Measurements from ENCODE around the gene GHRL. TPM values are rescaled to one million over a fixed set of nuclear protein-coding genes. Genes with fewer than 3 reads are reported as not detected.
A peak's percentile ranks its signal among the peaks of the same experiment; 100 is the strongest.

GHRL gene
- total RNA-seq, 1 donor from 2014 or later: not detected

DNA sequence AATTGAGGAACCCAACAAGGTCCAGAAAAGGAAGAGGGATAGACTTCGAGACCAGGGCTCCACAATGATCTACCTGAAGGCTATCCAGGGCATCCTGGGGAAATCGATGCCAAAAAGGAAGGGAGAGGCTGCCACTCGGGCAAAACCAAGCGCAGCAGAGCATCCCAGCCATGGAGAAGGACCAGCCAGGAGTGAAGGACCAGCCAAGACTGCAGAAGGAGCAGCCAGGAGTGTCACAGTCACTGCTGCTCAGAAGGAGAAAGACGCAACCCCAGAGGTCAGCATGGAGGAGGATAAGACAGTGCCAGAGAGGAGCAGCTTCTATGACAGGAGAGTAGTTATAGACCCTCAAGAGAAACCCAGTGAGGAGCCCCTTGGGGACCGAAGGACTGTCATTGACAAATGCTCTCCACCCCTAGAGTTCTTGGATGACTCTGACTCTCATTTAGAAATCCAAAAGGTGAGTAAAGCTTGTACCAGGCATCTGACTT, 32.5 kb downstream of the GHRL start:
- H3K4me3 ChIP-seq (ENCODE audit: low read depth, low read length): no peak overlapping the region
- no peak for DNase-seq (ENCODE audit: low read depth)
- TF ChIP-seq, protein P1, sequence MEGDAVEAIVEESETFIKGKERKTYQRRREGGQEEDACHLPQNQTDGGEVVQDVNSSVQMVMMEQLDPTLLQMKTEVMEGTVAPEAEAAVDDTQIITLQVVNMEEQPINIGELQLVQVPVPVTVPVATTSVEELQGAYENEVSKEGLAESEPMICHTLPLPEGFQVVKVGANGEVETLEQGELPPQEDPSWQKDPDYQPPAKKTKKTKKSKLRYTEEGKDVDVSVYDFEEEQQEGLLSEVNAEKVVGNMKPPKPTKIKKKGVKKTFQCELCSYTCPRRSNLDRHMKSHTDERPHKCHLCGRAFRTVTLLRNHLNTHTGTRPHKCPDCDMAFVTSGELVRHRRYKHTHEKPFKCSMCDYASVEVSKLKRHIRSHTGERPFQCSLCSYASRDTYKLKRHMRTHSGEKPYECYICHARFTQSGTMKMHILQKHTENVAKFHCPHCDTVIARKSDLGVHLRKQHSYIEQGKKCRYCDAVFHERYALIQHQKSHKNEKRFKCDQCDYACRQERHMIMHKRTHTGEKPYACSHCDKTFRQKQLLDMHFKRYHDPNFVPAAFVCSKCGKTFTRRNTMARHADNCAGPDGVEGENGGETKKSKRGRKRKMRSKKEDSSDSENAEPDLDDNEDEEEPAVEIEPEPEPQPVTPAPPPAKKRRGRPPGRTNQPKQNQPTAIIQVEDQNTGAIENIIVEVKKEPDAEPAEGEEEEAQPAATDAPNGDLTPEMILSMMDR (conservative IDR thresholded peaks at IDR 0.05; ENCODE audit: low read depth, low read length): no peak

DNA sequence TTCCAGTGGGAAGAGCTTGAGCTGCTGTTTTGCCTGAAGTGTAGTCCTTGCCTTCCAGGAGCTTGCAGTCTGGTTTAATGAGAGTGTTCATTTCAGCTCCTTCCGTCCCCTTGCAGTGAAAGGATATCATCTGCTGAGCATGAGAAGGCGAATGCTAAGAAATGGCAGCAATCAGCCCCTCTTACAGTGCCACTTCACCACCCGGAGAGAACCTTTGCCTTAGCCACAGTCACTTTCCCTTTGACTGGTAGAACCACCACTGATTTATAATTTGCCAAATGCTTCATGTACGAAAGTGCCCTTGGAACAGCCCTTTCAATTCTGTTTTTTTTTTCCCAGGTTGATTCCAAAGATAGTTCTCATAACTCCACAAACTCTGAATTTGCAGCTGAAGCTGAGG, 32.9 kb downstream of the GHRL start:
- H3K4me3 ChIP-seq (ENCODE audit: low read depth, low read length): no peak overlapping the region
- no peak for DNase-seq (ENCODE audit: low read depth)
- TF ChIP-seq, protein P1 (conservative IDR thresholded peaks at IDR 0.05; ENCODE audit: low read depth, low read length): no peak

DNA sequence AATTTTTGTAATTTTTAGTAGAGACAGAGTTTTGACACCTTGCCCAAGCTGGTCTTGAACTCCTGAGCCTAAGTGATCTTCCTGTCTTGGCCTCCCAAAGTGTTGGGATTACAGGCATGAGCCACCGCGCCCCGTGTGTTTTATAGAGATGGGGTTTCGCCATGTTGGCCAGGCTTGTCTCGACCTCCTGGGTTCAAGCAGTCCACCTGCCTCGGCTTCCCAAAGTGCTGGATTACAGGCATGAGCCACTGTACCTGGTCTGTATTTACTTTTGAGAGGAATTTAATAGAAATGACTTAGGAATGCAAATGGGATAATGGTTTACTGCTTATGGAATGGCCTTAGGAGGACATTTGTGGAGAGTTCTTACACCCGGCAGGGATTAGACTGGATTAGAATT, 33.7 kb downstream of the GHRL start:
- no peak for DNase-seq (ENCODE audit: low read depth)
- no peak overlapping the region for H3K4me3 ChIP-seq (ENCODE audit: low read depth, low read length)
- TF ChIP-seq, protein P1 (conservative IDR thresholded peaks at IDR 0.05; ENCODE audit: low read depth, low read length): no peak

DNA sequence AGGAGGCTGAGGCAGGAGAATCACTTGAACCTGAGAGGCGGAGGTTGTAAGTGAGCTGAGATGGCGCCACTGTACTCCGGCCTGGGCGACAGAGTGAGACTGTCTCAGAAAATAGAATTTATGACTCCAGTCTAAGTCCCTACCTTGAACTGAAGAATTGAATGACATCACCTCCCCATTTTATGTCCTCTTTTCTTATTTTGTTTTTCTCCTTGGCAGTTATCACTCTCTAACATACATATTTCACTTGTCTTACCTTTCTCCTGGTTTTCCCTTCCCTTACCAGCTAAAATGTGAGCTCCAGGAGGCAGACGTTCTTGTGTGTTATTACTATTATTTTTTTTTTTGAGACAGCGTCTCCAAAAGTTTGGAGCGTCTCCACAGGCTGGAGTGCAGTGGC, 36.9 kb downstream of the GHRL start:
- no peak for DNase-seq (ENCODE audit: low read depth)
- no peak overlapping the region for H3K4me3 ChIP-seq (ENCODE audit: low read depth, low read length)
- TF ChIP-seq, protein P1 (conservative IDR thresholded peaks at IDR 0.05; ENCODE audit: low read depth, low read length): no peak

DNA sequence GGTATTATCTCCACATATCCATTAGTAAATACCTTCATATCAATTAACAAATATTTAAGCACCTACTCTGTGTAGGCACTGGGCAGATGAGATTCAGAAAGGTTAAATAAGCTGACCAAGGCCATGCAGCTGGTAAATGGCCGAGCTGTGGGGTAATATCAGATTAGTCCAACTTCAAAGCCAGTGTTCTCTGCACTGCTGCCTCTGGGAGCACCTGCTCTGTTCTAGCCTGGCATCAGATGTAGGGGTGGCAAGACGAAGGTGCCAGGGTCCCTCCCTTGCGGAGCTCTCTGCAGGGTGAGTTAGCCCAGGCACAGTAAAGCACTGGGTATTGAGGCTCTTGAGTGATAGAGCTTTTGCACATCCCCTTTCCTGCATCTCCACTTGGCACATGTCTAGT, 39.0 kb downstream of the GHRL start:
- no peak for DNase-seq (ENCODE audit: low read depth)
- TF ChIP-seq, protein P1 (conservative IDR thresholded peaks at IDR 0.05; ENCODE audit: low read depth, low read length): no peak
- H3K4me3 ChIP-seq (ENCODE audit: low read depth, low read length): no peak overlapping the region

DNA sequence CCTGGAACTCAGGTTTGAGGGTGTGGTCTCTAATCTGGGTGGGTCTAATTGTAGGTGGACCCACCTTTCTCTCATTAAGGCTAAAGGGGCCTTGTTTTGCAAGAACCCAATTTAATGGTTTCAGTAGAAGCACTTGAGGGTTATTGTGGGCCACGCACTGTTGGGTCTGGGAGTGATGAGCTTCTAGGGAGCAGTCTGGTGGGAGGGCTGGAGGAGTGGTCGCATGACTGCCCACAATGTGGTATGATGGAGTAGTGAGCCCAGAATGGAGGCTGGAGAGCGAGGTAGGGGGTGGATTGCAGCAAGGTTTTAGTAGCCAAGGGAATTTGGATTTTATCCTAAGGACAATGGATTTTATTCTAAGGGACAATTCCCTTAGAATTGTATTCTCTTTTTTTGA, 41.7 kb downstream of the GHRL start:
- TF ChIP-seq, protein P1 (conservative IDR thresholded peaks at IDR 0.05; ENCODE audit: low read depth, low read length): no peak
- no peak for DNase-seq (ENCODE audit: low read depth)
- H3K4me3 ChIP-seq (ENCODE audit: low read depth, low read length): peak overlapping the region; percentile 86

DNA sequence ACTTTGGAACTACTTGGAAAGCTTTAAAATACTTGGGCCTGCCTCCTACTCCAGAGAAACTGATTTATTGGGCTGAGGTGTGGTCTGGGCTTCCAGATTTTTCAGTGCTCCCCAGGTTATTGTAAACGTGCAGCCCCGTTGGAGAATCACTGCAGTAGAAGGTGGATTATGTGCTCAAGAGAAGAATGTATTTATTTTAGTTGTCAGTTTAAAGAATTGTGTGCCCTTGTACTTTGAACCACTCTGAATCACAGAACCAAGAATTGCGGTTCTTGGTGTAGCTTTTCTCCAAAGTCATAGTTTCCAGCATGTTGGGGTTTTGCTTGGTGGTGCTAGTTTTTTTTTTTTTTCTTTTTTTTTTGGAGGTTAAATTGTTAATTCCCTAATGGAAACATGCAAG, 42.9 kb downstream of the GHRL start:
- no peak for DNase-seq (ENCODE audit: low read depth)
- TF ChIP-seq, protein P1 (conservative IDR thresholded peaks at IDR 0.05; ENCODE audit: low read depth, low read length): no peak
- peak overlapping the region; percentile 86 for H3K4me3 ChIP-seq (ENCODE audit: low read depth, low read length)

All from epithelial cell of proximal tubule (primary cell).